Measurements from ENCODE around the gene SNX19.
A peak's percentile ranks its signal among the peaks of the same experiment; 100 is the strongest.

Gene SNX19

GRCh38 chr11:130906616-130907015 lies 9.7 kb downstream of the SNX19 start:
- no peak for DNase-seq

GRCh38 chr11:130905512-130905911 lies 10.8 kb downstream of the SNX19 start:
- DNase-seq, result no peak

DNA sequence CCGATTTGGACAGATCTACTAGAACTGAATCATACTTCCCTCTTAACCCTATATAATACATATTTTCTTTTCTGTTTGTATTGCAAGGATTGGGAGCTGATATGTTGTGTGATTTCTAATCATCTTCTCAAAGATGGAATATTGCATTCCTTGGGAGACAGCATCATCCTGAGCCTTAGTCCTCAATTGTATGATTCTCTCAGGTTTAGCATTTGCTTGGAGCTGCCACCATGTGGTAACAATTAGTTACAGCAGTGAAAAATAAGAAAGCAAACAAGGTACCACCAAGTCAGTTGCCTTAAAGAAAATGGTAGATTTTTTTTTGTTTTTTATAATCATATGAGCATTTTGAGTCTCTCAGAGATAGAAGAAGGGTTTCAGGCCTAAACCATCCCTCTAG lies 11.9 kb downstream of the SNX19 start:
- no peak for DNase-seq

DNA sequence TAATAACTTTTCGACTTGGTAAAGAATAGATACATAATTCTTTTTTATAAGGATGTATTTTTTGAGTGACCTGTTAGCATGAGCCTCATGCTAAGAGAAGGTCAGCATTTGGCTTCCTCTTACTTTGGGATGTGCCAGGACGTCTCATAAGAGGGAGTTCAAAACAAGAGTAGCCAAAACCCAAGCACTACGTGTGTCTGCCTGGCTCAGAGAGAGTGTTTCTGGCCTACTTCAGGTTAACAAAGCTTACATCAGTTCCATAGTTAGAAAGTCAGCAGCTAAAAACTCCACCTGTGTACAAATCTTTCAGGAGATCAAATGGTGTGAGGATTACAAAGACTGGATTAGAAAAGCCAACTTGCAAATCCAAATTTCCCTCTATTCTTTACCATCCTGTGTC lies 13.9 kb downstream of the SNX19 start:
- DNase-seq, result no peak

DNA sequence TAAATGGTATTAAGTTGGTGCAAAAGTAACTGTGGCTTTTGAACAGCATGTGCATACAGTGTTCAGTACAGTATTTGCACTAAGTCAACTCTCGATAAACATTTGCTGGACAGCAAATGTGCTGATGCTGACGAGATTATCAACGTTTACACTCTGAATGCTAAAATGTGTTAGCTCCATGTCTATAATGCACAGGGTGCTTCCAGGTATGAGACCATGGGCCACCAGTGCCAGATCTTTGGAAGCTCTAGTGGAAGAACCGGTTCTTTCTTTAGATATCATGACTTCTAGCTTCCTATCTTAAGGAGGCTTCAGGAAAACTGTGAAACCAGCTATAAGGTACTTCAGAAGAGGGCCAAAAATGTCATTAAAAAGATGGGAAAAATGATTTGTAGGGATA lies 17.2 kb downstream of the SNX19 start:
- DNase-seq, result no peak

GRCh38 chr11:130897262-130898182 lies 18.8 kb downstream of the SNX19 start:
- DNase-seq, result peak in 24 of 56 donors; percentile 7 to 69 (median 36)

GRCh38 chr11:130894322-130895025 lies 21.8 kb downstream of the SNX19 start:
- DNase-seq, result peak in 53 of 56 donors; percentile 12 to 91 (median 63)

DNA sequence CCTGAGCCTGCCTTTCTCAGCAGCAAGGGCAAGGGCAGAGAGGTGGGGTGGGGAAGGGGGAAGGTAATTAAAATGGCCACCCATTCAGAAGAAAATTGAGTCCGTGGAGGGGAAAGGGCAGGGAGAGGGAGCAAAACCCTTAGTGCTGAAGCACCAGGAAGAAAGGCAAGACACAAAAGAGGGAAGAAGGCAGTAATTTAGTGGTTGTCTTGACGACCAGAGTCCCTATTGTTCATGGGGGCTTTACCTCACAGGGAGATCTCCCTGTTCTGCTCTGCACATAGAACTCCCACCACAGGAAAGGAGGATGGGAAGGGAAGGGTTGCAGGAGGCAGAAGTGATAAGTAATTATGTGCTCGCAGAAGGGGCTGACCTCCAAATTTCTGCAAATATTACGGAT lies 23.4 kb downstream of the SNX19 start:
- DNase-seq, result no peak

DNA sequence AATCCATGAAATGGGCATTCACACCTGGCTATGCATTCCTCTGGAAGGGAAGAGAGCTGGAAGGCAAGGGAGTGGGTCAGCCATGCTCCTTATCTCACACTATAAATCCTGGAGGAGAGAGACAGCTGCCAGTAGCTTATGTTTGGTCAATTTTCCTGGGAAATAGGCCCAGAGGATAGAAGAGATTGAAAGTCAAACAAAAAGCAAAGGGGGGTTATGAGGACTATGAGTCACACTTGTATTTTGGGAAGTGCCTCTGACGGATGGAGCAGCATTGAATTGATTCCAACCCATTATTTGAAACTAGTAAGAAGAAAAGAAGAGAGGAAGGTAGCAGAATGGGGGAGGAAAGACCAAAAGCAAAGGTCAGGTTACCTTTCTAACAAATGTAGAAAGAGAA lies 25.0 kb downstream of the SNX19 start:
- DNase-seq, result peak in 1 of 56 donors; percentile 4

DNA sequence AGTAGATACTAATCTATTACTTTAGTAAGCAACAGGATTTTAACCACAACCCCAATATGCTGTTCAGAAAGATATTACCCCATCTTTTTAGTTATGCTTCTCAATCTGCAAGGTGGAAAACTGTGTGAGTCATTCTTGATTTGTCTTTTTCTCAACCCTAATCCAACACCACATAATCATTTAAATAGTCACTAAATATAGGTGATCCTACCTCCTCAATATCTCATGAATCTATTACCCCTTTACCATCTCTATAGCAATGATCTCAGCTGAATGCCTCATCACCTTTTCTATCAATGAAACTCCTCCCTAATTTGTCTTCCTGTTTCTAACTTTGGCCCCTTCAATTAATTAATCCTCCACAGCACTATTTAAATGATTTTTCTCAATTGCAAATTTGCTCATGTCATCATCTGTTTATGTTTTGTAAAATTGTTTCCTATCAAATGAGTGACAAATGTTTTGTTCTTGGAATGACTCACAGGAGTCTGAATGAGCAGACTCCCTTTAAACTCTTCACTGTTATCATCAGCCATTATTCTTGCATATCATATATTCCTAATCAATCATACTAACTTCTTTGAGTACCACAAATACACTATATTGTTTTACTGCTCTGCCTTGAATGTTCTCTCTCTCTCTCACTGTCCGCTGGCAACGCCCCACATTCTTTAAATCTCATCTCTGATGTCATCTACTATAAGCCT lies 26.1 kb downstream of the SNX19 start:
- DNase-seq, result no peak

GRCh38 chr11:130888790-130889189 lies 27.5 kb downstream of the SNX19 start:
- DNase-seq, result no peak

GRCh38 chr11:130886704-130887103 lies 29.6 kb downstream of the SNX19 start:
- DNase-seq, result no peak

- no peak for DNase-seq
Measured at GRCh38 chr11:130882138-130882551, 34.1 kb downstream of the SNX19 start.

GRCh38 chr11:130881475-130882137 lies 34.7 kb downstream of the SNX19 start:
- DNase-seq, result peak in 3 of 56 donors; percentile 10 to 17 (median 10)

- no peak for DNase-seq
Measured at GRCh38 chr11:130879836-130880235, 36.4 kb downstream of the SNX19 start.

DNA sequence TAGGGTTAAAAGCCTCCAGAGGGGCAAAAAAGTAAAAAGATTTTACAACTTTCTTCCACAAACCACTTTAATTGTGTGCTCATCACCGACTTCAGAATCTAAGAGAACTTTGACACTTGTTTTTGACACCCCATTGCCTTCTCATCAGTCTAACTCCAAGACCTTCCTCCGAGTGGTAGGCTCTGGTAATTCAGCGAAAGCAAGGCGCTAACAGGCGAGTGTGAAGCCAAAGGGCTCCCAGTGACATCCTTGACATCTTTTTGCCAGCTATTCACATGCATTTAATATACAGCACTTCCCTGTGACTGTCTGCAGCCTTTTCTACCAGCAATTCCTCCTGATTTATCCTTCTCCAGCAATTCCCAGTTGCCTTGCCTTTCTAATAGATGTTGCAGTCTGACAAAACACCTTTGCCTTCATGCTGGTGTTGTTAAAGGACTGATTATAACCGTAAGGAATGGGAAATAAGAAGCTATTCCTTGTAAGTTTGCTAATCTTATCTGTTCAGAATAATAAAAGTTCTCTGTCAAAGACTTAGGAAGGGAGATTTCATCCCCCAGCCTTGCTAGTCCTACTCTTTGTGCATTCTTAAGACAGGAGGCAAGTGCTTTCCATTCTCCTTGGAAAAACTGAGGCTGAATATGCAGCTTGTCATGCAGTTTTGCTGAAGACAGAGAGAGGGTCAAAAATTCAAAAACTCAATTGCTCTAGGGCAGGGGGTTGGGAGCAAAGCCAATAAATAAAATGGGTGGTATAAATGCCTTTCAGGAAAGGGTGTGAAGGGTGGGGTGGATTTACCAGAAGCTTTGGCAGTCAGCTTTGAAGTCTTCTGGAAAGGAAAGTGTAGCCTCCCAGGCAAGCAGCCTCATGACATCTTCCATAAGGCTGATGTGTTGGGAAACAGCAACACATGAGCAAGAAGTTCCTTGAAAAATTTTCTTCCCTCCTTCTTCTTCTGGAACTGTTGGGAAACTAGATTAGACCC lies 39.1 kb downstream of the SNX19 start:
- DNase-seq, result no peak

GRCh38 chr11:130876100-130876499 lies 40.2 kb downstream of the SNX19 start:
- DNase-seq, result no peak

DNA sequence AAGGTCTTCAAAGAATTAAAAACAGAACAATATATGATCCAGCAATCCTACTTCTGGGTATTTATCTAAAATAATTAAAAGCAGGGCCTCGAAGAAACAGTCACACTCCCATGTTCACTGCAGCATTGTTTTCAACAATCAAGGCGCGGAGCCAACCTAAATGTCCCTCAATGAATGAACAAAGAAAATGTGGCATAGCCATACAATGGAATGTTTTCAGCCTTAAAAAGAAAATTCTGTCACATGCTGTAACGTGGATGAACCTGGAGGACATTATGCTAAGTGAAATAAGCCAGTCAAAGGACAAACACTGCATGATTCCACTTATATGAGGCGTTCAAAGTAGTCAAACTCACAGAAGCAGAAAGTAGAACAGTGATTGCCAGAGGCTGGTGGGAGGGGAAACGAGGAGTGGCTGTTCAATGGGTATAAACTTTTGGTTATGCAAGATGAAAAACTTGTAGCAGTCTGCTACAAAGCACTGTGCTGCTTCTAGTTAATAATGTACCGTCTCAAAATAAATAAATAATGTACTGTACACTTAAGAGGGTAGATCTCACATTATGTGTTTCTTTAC lies 41.2 kb downstream of the SNX19 start:
- DNase-seq, result peak in 30 of 56 donors; percentile 12 to 77 (median 36)

DNA sequence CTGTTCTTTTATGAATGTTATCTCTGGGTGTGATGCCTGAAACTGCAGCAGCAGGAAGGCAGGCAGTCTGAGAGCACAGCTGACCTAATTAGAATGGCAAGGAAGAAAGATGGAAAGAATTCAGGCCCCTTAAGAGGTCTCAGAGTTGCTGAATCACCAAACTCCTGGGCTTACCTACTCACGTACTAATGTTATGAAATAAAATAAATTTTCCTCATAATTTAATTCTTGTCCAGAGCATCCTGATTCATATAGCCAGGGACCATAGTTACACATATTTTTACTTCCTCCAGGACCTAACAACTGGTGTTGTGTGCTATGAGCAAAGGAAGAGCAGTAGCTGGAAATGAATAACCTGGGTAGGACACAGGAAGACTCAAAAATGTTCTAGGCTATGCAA lies 41.9 kb downstream of the SNX19 start:
- DNase-seq, result no peak

DNA sequence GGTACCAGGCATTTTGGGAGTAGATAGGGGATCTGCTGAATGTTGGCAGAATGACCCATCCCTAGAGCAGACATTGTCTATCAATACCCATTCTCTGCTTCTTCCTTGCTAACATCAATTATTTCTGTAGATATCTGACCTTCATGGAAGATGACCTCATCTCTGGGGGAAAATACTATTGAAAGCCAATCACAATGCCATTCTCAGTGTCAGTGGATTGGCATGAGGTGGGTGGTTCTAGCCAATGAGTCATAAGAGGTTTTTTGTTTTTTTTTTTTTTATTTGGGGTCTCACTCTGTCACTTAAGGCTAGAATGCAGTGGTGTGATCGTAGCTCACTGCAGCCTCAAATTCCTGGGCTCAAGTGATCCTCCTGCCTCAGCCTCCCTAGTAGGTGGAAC lies 42.5 kb downstream of the SNX19 start:
- DNase-seq, result no peak

Data from nucleus accumbens (tissue), 56 donors.